ENCODE measurements around the gene DPY19L2.
"Not testable (repeated sequence)": the region's sequence is repeated elsewhere in the genome, so short reads cannot be mapped to it uniquely, and the experiment has no call there.

DNA sequence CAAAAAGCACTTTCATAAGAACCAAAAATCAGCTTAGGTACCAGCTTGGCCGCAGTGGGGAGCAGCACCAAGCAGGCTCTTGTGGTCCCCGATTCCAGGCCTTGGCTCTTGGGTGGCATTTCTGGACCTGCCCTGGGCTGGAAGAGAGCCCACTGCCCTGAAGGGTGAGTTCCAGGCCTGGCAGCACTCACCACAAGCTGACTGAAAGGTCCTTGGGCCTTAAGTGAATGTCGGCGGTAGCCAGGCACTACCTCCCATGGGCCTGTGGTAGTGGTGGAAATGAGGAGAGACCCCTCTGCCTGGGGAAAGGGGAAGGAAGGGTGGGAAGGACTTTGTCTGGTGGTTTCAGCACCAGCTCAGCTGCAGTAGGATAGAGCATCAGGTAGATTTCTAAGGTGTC lies 96.3 kb downstream of the DPY19L2 start:
- not testable (repeated sequence) for TF ChIP-seq CTCF, POLR2A, POLR2AphosphoS5, EP300 (IDR thresholded peaks at IDR 0.05)

Measured in gastroesophageal sphincter (tissue), 3 donors.